CD14-positive monocyte (primary cell): ENCODE results near the gene RCE1. TPM values are rescaled to one million over a fixed set of nuclear protein-coding genes. Genes with fewer than 3 reads are reported as not detected.

Experiments used
- DNase-seq, 3 donors: peaks; one replicate each; pipeline ENCODE4 v3.0.0-alpha.2; 2011 to 2022
- H2AFZ ChIP-seq: 2 replicates; pipeline ENCODE4 v1.6.0; 2012; ENCODE audit warnings: mild to moderate bottlenecking, low read depth, low read length, inconsistent platforms; ENCODE audit not compliant: insufficient read depth, poor library complexity, severe bottlenecking
- H3K27ac ChIP-seq, 2 donors: 1 replicate in 1 of 2; 2 replicates in 1 of 2; pipeline ENCODE4 v1.5.1; 2012 to 2013; ENCODE audit warnings: low read length in 2 of 2, control low read depth in 1 of 2, inconsistent platforms in 1 of 2, low read depth in 1 of 2, mild to moderate bottlenecking in 1 of 2
- H3K27me3 ChIP-seq, 2 donors: one replicate each; pipeline versions ENCODE4 v1.6.0 to v1.6.1; 2011 to 2013; ENCODE audit warnings: low read length in 2 of 2; ENCODE audit not compliant: control insufficient read depth in 2 of 2, insufficient read depth in 2 of 2
- H3K36me3 ChIP-seq, 2 donors: replicated peaks in 1 of 2; 1 replicate in 1 of 2; 2 replicates in 1 of 2; pipeline versions ENCODE4 v1.5.1 to v1.6.1; 2012 to 2013; ENCODE audit warnings: low read length in 2 of 2, control low read depth in 1 of 2, inconsistent platforms in 1 of 2, mild to moderate bottlenecking in 1 of 2; ENCODE audit not compliant: insufficient read depth in 2 of 2, control insufficient read depth in 1 of 2
- H3K4me1 ChIP-seq, 2 donors: 1 replicate in 1 of 2; 2 replicates in 1 of 2; pipeline versions ENCODE4 v1.5.1 to v1.6.1; 2012 to 2013; ENCODE audit warnings: low read length in 2 of 2, control low read depth in 1 of 2, inconsistent platforms in 1 of 2, mild to moderate bottlenecking in 1 of 2, moderate library complexity in 1 of 2; ENCODE audit not compliant: insufficient read depth in 2 of 2, control insufficient read depth in 1 of 2
- H3K4me2 ChIP-seq: replicated peaks from 2 replicates; pipeline ENCODE3; 2012; ENCODE audit warnings: low read length, moderate library complexity, mild to moderate bottlenecking; ENCODE audit not compliant: poor library complexity, severe bottlenecking; ENCODE audit errors: extremely low read depth
- H3K4me3 ChIP-seq, 3 experiments: fragments of 200-600 bp in 1 of 3; sonication (generic) in 1 of 3; replicated peaks in 1 of 3; 1 replicate in 2 of 3; 2 replicates in 1 of 3; pipeline ENCODE4 v1.5.1; 2011 to 2013; ENCODE audit warnings: low read length in 3 of 3, mild to moderate bottlenecking in 3 of 3, control low read depth in 2 of 3, low read depth in 2 of 3, inconsistent platforms in 1 of 3, moderate library complexity in 1 of 3
- H3K79me2 ChIP-seq: 2 replicates; pipeline ENCODE4 v1.6.0; 2012; ENCODE audit warnings: mild to moderate bottlenecking, control low read depth, inconsistent platforms, low read length, moderate library complexity; ENCODE audit not compliant: insufficient read depth
- H3K9ac ChIP-seq: 2 replicates; pipeline ENCODE4 v1.6.0; 2017; ENCODE audit warnings: low read length, mild to moderate bottlenecking; ENCODE audit not compliant: insufficient read depth, poor library complexity, severe bottlenecking
- H3K9me3 ChIP-seq, 2 donors: replicated peaks in 1 of 2; 1 replicate in 1 of 2; 2 replicates in 1 of 2; pipeline versions ENCODE4 v1.5.1 to v1.6.1; 2012 to 2013; ENCODE audit warnings: low read length in 2 of 2, control low read depth in 1 of 2; ENCODE audit not compliant: control insufficient read depth in 1 of 2, insufficient read depth in 1 of 2
- H4K20me1 ChIP-seq: 2 replicates; pipeline ENCODE4 v1.6.0; 2012; ENCODE audit warnings: mild to moderate bottlenecking, low read length, control low read depth, moderate library complexity; ENCODE audit not compliant: insufficient read depth
- H3K27ac Mint-ChIP-seq, 7 donors: one replicate each; pipeline ENCODE4 v1.8.0; 2020; ENCODE audit warnings: mild to moderate bottlenecking in 7 of 7, mixed read lengths in 7 of 7, moderate library complexity in 6 of 7, inconsistent platforms in 2 of 7
- H3K27me3 Mint-ChIP-seq, 3 donors: one replicate each; pipeline ENCODE4 v1.8.0; 2021 to 2022; ENCODE audit warnings: low read depth in 3 of 3, mild to moderate bottlenecking in 3 of 3, mixed read lengths in 3 of 3, moderate library complexity in 3 of 3, inconsistent platforms in 1 of 3
- H3K36me3 Mint-ChIP-seq, 2 donors: one replicate each; pipeline ENCODE4 v1.8.0; 2020; ENCODE audit warnings: mixed read lengths in 2 of 2, inconsistent platforms in 1 of 2, mild to moderate bottlenecking in 1 of 2
- H3K4me1 Mint-ChIP-seq: one replicate; pipeline ENCODE4 v1.8.0; 2020; ENCODE audit warnings: mild to moderate bottlenecking, mixed read lengths
- H3K4me3 Mint-ChIP-seq, 2 donors: one replicate each; pipeline ENCODE4 v1.8.0; 2020; ENCODE audit warnings: mild to moderate bottlenecking in 2 of 2, mixed read lengths in 2 of 2, moderate library complexity in 1 of 2
- H3K9me3 Mint-ChIP-seq, 7 donors: one replicate each; pipeline ENCODE4 v1.8.0; 2020 to 2022; ENCODE audit warnings: mixed read lengths in 7 of 7, mild to moderate bottlenecking in 6 of 7, moderate library complexity in 6 of 7, inconsistent platforms in 2 of 7
- WGBS: methylation state at CpG from one replicate; pipeline ENCODE4 v1.1.5; 2013; ENCODE audit warnings: missing lambda C conversion rate; ENCODE audit not compliant: insufficient coverage; 5-methylcytosine and 5-hydroxymethylcytosine counted together
- intact Hi-C, 2 donors: fragments of 100-400 bp; cut with micrococcal nuclease; formaldehyde crosslinking; loops; one replicate each; pipeline versions ENCODE4 v1.15.0 to v1.15.1; 2023
- polyA plus RNA-seq, 3 donors: library from polyadenylated mRNA; depleted of rRNA in 1 of 3; unstranded in 2 of 3; stranded (reverse) in 1 of 3; fragments of 300-500 nt in 2 of 3; fragments of >200 nt in 1 of 3; fragmentation: Illumina TruSeq in 2 of 3; gene quantifications; 1 replicate in 2 of 3; 2 replicates in 1 of 3; pipeline ENCODE4 v1.2.3, GENCODE V29; 2012 to 2021
- TF ChIP-seq, protein P1 (sequence below): fragments of 200-600 bp; IDR thresholded peaks from one replicate; pipeline ENCODE4 v1.8.0; 2022; ENCODE audit warnings: antibody characterized with exemption, mild to moderate bottlenecking

Gene RCE1
- polyA plus RNA-seq, 3 donors = 20.3 to 24.7 (median 22.8) TPM

DNA sequence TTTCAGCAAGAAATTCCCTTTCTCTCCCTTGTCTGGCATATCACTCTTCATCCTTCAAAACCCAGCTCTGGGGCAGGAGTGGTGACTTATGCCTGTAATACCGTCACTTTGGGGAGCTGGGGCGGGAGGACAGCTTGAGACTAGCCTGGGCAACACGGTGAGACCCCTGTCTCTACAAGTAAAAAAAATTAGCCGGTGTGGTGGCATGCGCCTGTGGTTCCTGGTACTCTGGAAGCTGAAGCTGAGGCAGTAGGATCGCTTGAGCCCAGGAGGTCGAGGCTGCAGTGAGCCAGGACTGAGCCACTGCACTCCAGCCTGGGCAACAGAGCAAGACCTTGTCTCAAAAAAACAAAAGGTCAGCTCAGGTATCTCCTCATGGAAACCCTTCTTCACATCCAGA lies 1.4 kb upstream of the RCE1 start:
- WGBS = 97% methylated on average over 7 of the region's 7 CpGs
- TF ChIP-seq, protein P1, sequence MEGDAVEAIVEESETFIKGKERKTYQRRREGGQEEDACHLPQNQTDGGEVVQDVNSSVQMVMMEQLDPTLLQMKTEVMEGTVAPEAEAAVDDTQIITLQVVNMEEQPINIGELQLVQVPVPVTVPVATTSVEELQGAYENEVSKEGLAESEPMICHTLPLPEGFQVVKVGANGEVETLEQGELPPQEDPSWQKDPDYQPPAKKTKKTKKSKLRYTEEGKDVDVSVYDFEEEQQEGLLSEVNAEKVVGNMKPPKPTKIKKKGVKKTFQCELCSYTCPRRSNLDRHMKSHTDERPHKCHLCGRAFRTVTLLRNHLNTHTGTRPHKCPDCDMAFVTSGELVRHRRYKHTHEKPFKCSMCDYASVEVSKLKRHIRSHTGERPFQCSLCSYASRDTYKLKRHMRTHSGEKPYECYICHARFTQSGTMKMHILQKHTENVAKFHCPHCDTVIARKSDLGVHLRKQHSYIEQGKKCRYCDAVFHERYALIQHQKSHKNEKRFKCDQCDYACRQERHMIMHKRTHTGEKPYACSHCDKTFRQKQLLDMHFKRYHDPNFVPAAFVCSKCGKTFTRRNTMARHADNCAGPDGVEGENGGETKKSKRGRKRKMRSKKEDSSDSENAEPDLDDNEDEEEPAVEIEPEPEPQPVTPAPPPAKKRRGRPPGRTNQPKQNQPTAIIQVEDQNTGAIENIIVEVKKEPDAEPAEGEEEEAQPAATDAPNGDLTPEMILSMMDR = no peak
- Histone ChIP-seq H3K4me2 (peak overlapping the region; percentile 95), H4K20me1 (peaks cover 46% of the 10 kb centered on the region), H3K36me3 (peaks cover 23 to 34% of the 10 kb centered on the region in 2 donors), H2AFZ (no peak overlapping the region), H3K9me3 (no peaks in the 10 kb centered on the region), H3K27ac (peak overlapping the region in 1 of 2 donors; percentile 98), H3K79me2 (peaks cover 62% of the 10 kb centered on the region), H3K4me3 (peak overlapping the region in 2 of 3 experiments; percentile 83 to 91), H3K27me3 (no peaks in the 10 kb centered on the region), H3K9ac (peak overlapping the region; percentile 100), H3K4me1 (peaks cover 23 to 30% of the 10 kb centered on the region in 2 donors)
- H3K4me3 Mint-ChIP-seq = peak overlapping the region; percentile 90 to 94
- no peaks in the 10 kb centered on the region for H3K9me3 Mint-ChIP-seq
- no peak for DNase-seq
- intact Hi-C loops = loop anchor here (2.0 to 10.0 kb wide), 3 partner anchors 427 to 553 kb away; partner anchors contain the start of genes BRMS1 (in 1 of the 2) and RAD9A (in 1 of the 2)
- peaks cover 26 to 37% of the 10 kb centered on the region in 2 donors for H3K36me3 Mint-ChIP-seq
- H3K4me1 Mint-ChIP-seq = peaks cover 37% of the 10 kb centered on the region
- no peaks in the 10 kb centered on the region for H3K27me3 Mint-ChIP-seq
- H3K27ac Mint-ChIP-seq = peak overlapping the region in 5 of 7 donors; percentile 92 to 97 (median 93)

DNA sequence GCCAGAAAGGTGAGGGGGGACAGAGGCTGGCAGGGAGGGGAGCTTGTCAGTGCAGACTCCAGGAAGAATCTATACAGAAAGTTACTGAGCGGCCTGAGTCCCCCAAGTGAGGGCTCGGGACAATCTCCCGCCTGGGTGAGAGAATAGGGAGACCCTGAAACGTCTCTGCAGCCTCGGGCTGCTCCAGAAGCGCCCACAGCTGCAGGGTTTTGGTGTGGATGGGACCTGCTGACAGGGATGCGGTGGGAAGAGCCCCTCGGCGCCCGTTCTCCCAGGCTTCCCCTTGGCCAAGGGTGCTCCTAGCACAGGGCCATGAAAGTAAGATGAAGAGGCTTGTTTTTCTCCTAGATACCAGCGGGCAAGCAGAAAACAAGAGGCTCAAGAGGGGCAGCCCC lies 743 bp upstream of the RCE1 start:
- Histone ChIP-seq H3K9me3 (no peaks in the 10 kb centered on the region), H2AFZ (peak overlapping the region; percentile 87), H3K36me3 (peaks cover 27 to 39% of the 10 kb centered on the region in 2 donors), H3K4me2 (peak overlapping the region; percentile 95), H3K4me3 (peak overlapping the region; percentile 76 to 91 (median 83)), H3K27me3 (no peaks in the 10 kb centered on the region), H3K9ac (peak overlapping the region; percentile 100), H4K20me1 (peaks cover 46% of the 10 kb centered on the region), H3K4me1 (peaks cover 23 to 30% of the 10 kb centered on the region in 2 donors), H3K79me2 (peaks cover 62% of the 10 kb centered on the region), H3K27ac (peak overlapping the region; percentile 18 to 98)
- Mint-ChIP-seq H3K27me3 (no peaks in the 10 kb centered on the region), H3K4me3 (peak overlapping the region; percentile 90 to 94), H3K4me1 (peaks cover 37% of the 10 kb centered on the region), H3K36me3 (peaks cover 26 to 41% of the 10 kb centered on the region in 2 donors), H3K9me3 (no peaks in the 10 kb centered on the region), H3K27ac (peak overlapping the region; percentile 90 to 97 (median 93))
- 5% methylated on average over 11 of the region's 11 CpGs for WGBS
- intact Hi-C loops = loop anchor here (2.0 to 10.0 kb wide), 3 partner anchors 428 to 552 kb away; partner anchors contain the start of genes BRMS1 (in 1 of the 2) and RAD9A (in 1 of the 2)
- no peak for DNase-seq
- TF ChIP-seq, protein P1 = no peak
